Right lobe of liver (tissue), 6 donors: ENCODE results near the gene ADNP2. TPM values are rescaled to one million over a fixed set of nuclear protein-coding genes. Genes with fewer than 3 reads are reported as not detected.

Experiments
- ATAC-seq, 4 donors: fragments of 200-7000 bp; cut with Tn5 transposase; one replicate each; pipeline ENCODE4 v1.9.1; 2020; ENCODE audit warnings: mild to moderate bottlenecking in 4 of 4, moderate library complexity in 4 of 4
- DNase-seq, 3 donors: peaks; one replicate each; pipeline ENCODE4 v3.0.0-alpha.2; 2020
- H3K27ac ChIP-seq, 3 donors: fragments of 200-600 bp; one replicate each; pipeline ENCODE4 v1.8.0; 2022
- H3K27me3 ChIP-seq, 2 donors: fragments of 200-600 bp; one replicate each; pipeline ENCODE4 v1.8.0; 2022
- H3K36me3 ChIP-seq, 4 donors: fragments of 200-600 bp; sonication (generic) in 1 of 4; one replicate each; pipeline versions ENCODE4 v1.5.1 to v1.8.0; 2017 to 2022; ENCODE audit warnings: control low read depth in 1 of 4
- H3K4me1 ChIP-seq, 4 donors: fragments of 200-600 bp; sonication (generic) in 1 of 4; one replicate each; pipeline versions ENCODE4 v1.5.1 to v1.8.0; 2017 to 2022; ENCODE audit warnings: control low read depth in 1 of 4
- H3K4me3 ChIP-seq, 3 donors: fragments of 200-600 bp; one replicate each; pipeline ENCODE4 v1.8.0; 2022
- H3K9me3 ChIP-seq, 4 donors: fragments of 200-600 bp; sonication (generic) in 1 of 4; one replicate each; pipeline versions ENCODE4 v1.5.1 to v1.8.0; 2017 to 2022; ENCODE audit warnings: control low read depth in 1 of 4
- POLR2A ChIP-seq: fragments of 450-650 bp; IDR thresholded peaks from one replicate; pipeline ENCODE4 v1.6.1; 2017; ENCODE audit warnings: antibody characterized with exemption, mild to moderate bottlenecking
- WGBS: methylation state at CpG from one replicate; pipeline ENCODE4 v1.1.6; 2018; ENCODE audit warnings: low coverage, low lambda C conversion rate; ENCODE audit not compliant: insufficient coverage; ENCODE audit errors: missing lambda C conversion rate; 5-methylcytosine and 5-hydroxymethylcytosine counted together
- intact Hi-C, 2 donors: fragments of 100-400 bp; cut with DNase I; formaldehyde crosslinking; loops; one replicate each; pipeline versions ENCODE4 v1.11.2 to v1.14.1; 2022
- total RNA-seq, 6 experiments: library from RNA; depleted of rRNA in 2 of 6; stranded (reverse); fragments of >200 nt in 2 of 6; fragmentation: NEBNext Ultra II Directional in 3 of 6; extraction: Animal tissue kit (Norgen Biotek cat#: 25700) in 3 of 6; gene quantifications; one replicate each; pipeline versions ENCODE4 v1.1.0 to v1.2.4, GENCODE V29; 2016 to 2023
- TF ChIP-seq, protein P1 (sequence below), 4 donors: fragments of 200-600 bp in 3 of 4; fragments of 450-650 bp in 1 of 4; IDR thresholded peaks; one replicate each; pipeline versions ENCODE4 v1.5.1 to v1.8.0; 2016 to 2022; ENCODE audit warnings: antibody characterized with exemption in 4 of 4, mild to moderate bottlenecking in 2 of 4
- donor health status: DM: no; HTN: yes; CAD: no.
- donor health status: DM: no; HTN: no; CAD: no.
- donor health status: DM: no; HTN: no; CAD: no.
- donor health status: DM: no; HTN: yes; CAD: no.
- donor health status: DM: no; HTN: yes; CAD: no.

Gene ADNP2
- total RNA-seq, 6 experiments from 2014 or later: 4.4 to 9.9 (median 7.7) TPM

GRCh38 chr18:80067897-80068296 lies 41.2 kb upstream of the ADNP2 start:
- no peak overlapping the region for H3K27ac ChIP-seq
- DNase-seq: no peak
- 84% methylated on average over 8 of the region's 10 CpGs for WGBS
- intact Hi-C loops: no loop called here
- H3K9me3 ChIP-seq: no peaks in the 10 kb centered on the region
- TF ChIP-seq, protein P1, sequence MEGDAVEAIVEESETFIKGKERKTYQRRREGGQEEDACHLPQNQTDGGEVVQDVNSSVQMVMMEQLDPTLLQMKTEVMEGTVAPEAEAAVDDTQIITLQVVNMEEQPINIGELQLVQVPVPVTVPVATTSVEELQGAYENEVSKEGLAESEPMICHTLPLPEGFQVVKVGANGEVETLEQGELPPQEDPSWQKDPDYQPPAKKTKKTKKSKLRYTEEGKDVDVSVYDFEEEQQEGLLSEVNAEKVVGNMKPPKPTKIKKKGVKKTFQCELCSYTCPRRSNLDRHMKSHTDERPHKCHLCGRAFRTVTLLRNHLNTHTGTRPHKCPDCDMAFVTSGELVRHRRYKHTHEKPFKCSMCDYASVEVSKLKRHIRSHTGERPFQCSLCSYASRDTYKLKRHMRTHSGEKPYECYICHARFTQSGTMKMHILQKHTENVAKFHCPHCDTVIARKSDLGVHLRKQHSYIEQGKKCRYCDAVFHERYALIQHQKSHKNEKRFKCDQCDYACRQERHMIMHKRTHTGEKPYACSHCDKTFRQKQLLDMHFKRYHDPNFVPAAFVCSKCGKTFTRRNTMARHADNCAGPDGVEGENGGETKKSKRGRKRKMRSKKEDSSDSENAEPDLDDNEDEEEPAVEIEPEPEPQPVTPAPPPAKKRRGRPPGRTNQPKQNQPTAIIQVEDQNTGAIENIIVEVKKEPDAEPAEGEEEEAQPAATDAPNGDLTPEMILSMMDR (IDR thresholded peaks at IDR 0.05): no peak
- no peak for TF ChIP-seq POLR2A
- no peak for ATAC-seq
- H3K36me3 ChIP-seq: no peaks in the 10 kb centered on the region
- no peaks in the 10 kb centered on the region for H3K27me3 ChIP-seq
- no peak overlapping the region for H3K4me3 ChIP-seq
- H3K4me1 ChIP-seq: no peaks in the 10 kb centered on the region

DNA sequence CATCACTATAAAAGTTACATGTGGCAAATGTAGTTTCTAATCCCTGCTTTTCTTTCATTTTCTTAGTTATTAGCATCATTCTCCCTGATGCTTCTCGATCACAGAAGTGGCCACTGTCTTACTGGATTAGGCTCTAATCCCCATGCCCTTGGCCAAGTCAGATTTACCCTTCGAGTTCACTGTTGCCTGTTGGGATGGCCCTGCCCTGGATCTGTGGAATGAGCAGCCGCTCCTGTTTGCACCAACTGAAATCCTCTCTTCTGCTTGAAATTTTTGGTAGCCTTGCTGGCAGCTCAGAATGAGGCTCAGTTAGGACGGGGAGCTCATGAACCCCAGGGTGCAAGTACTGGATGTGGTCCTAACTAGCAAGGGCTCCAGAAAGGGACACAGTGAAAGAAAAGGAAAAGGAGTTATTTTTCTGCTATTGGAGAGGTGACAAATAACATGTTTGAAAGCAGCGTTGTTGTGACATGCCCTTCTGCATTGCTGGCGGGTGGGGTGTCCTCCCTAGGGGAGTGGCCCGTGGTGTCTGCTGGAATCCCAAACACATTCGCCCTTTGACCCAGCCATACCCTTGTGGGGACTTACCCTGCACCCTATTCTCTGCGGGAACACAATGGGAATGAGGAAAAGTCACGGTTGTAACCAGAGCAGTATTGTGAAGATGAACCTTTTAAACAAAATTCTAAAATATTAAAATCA lies 40.3 kb upstream of the ADNP2 start:
- Histone ChIP-seq H3K4me1 (no peaks in the 10 kb centered on the region), H3K4me3 (no peak overlapping the region), H3K27me3 (no peaks in the 10 kb centered on the region), H3K36me3 (no peaks in the 10 kb centered on the region), H3K27ac (no peak overlapping the region), H3K9me3 (no peaks in the 10 kb centered on the region)
- WGBS: 61% methylated on average over 9 of the region's 10 CpGs
- TF ChIP-seq, protein P1 (IDR thresholded peaks at IDR 0.05): no peak
- no peak for TF ChIP-seq POLR2A
- DNase-seq (no peak), ATAC-seq (no peak)
- intact Hi-C loops: no loop called here

DNA sequence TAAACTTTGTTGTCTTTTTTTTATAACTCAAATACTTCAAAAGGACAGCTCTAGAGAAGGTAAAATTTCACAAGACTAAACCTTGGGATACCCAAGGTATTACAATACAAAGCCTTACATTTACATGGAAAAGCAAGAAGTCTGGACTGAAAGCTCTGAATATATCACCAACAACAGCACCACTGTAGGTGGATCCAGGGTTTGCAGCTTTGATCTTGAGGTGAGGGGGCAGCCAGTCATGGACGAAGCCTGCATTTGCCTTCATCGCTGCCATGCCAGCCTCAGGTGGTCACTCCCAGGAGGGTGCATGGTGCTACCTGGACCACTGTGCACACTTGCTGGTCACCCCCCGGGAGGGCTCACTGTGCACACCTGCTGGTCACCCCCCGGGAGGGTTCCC lies 38.2 kb upstream of the ADNP2 start:
- no peak for TF ChIP-seq POLR2A
- TF ChIP-seq, protein P1 (IDR thresholded peaks at IDR 0.05): no peak
- Histone ChIP-seq H3K9me3 (no peaks in the 10 kb centered on the region), H3K4me3 (no peak overlapping the region), H3K27ac (no peak overlapping the region), H3K4me1 (no peaks in the 10 kb centered on the region), H3K36me3 (no peaks in the 10 kb centered on the region), H3K27me3 (no peaks in the 10 kb centered on the region)
- no CpG with 5 or more reads among the region's 4 CpGs for WGBS
- DNase-seq (no peak), ATAC-seq (no peak)
- intact Hi-C loops: no loop called here

DNA sequence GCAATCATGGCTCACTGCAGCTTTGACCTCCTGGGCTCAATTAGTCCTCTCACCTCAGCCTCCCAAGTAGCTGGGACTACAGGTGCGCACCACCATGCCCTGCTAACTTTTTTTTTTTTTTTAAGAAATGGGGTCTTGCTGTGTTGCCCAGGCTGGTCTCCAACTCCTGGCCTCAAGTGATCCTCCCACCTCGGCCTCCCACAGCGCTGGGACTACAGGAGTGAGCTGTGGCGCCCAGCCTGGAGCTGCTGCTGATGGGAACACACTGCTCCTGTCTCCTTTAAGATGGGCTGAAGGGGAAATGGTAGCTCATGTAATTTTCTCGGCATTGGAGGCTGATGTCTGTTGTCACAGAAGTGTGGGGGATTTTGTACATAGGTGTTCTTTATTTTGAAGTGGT lies 34.9 kb upstream of the ADNP2 start:
- no peaks in the 10 kb centered on the region for H3K4me1 ChIP-seq
- no peak overlapping the region for H3K27ac ChIP-seq
- 60% methylated on average over 1 of the region's 5 CpGs for WGBS
- no peak for TF ChIP-seq POLR2A
- TF ChIP-seq, protein P1 (IDR thresholded peaks at IDR 0.05): no peak
- intact Hi-C loops: no loop called here
- H3K27me3 ChIP-seq: no peaks in the 10 kb centered on the region
- ATAC-seq (no peak), DNase-seq (no peak)
- H3K36me3 ChIP-seq: no peaks in the 10 kb centered on the region
- H3K9me3 ChIP-seq: no peaks in the 10 kb centered on the region
- H3K4me3 ChIP-seq: no peak overlapping the region
